Activated naive CD8-positive, alpha-beta T cell treated with anti-CD3 and anti-CD28 coated beads for 36 hours (primary cell): Measurements from ENCODE around the gene SYT17. TPM values are rescaled to one million over a fixed set of nuclear protein-coding genes. Genes with fewer than 3 reads are reported as not detected.
"Not testable (repeated sequence)": the region's sequence is repeated elsewhere in the genome, so short reads cannot be mapped to it uniquely, and the experiment has no call there.

ENCODE experiments used
- DNase-seq: peaks from one replicate; pipeline ENCODE4 v3.0.0; 2021
- H3K27ac Mint-ChIP-seq: one replicate; pipeline ENCODE4 v1.8.0; 2022; ENCODE audit warnings: mild to moderate bottlenecking, moderate library complexity, mixed read lengths
- H3K27me3 Mint-ChIP-seq: one replicate; pipeline ENCODE4 v1.8.0; 2022; ENCODE audit warnings: mild to moderate bottlenecking, mixed read lengths
- H3K36me3 Mint-ChIP-seq: one replicate; pipeline ENCODE4 v1.8.0; 2021; ENCODE audit warnings: mild to moderate bottlenecking, mixed read lengths
- H3K4me1 Mint-ChIP-seq: one replicate; pipeline ENCODE4 v1.8.0; 2021; ENCODE audit warnings: mixed read lengths
- H3K4me3 Mint-ChIP-seq: one replicate; pipeline ENCODE4 v1.8.0; 2022; ENCODE audit warnings: mild to moderate bottlenecking, moderate library complexity, mixed read lengths
- H3K9me3 Mint-ChIP-seq: one replicate; pipeline ENCODE4 v1.8.0; 2022; ENCODE audit warnings: mixed read lengths
- total RNA-seq, 2 experiments: library from RNA; stranded (reverse); gene quantifications; one replicate each; pipeline ENCODE4 v1.2.3, GENCODE V29; 2021

Gene SYT17
- total RNA-seq, 2 experiments from 2014 or later = 0.14 TPM; not detected in 1

GRCh38 chr16:19175492-19176262, 7.6 kb downstream of the SYT17 start:
- H3K4me3 Mint-ChIP-seq = no peak overlapping the region
- H3K9me3 Mint-ChIP-seq = no peaks in the 10 kb centered on the region
- no peak for DNase-seq
- H3K36me3 Mint-ChIP-seq = no peaks in the 10 kb centered on the region
- H3K27me3 Mint-ChIP-seq = peaks cover 11% of the 10 kb centered on the region
- no peaks in the 10 kb centered on the region for H3K4me1 Mint-ChIP-seq
- no peak overlapping the region for H3K27ac Mint-ChIP-seq

GRCh38 chr16:19177111-19177739, 9.2 kb downstream of the SYT17 start:
- Mint-ChIP-seq H3K9me3 (no peaks in the 10 kb centered on the region), H3K36me3 (no peaks in the 10 kb centered on the region), H3K27ac (no peak overlapping the region), H3K4me1 (no peaks in the 10 kb centered on the region), H3K4me3 (no peak overlapping the region), H3K27me3 (peaks cover 14% of the 10 kb centered on the region)
- no peak for DNase-seq

- H3K27ac Mint-ChIP-seq = no peak overlapping the region
- H3K9me3 Mint-ChIP-seq = no peaks in the 10 kb centered on the region
- DNase-seq = peak; percentile 30
- peaks cover 14% of the 10 kb centered on the region for H3K27me3 Mint-ChIP-seq
- H3K36me3 Mint-ChIP-seq = no peaks in the 10 kb centered on the region
- H3K4me3 Mint-ChIP-seq = no peak overlapping the region
- no peaks in the 10 kb centered on the region for H3K4me1 Mint-ChIP-seq
Measured at GRCh38 chr16:19179546-19180490, 11.8 kb downstream of the SYT17 start.

GRCh38 chr16:19180741-19181140, 12.7 kb downstream of the SYT17 start:
- Mint-ChIP-seq H3K9me3 (no peaks in the 10 kb centered on the region), H3K27ac (no peak overlapping the region), H3K36me3 (no peaks in the 10 kb centered on the region), H3K27me3 (peaks cover 14% of the 10 kb centered on the region), H3K4me1 (no peaks in the 10 kb centered on the region), H3K4me3 (no peak overlapping the region)
- DNase-seq = no peak

GRCh38 chr16:19182481-19182880, 14.4 kb downstream of the SYT17 start:
- H3K9me3 Mint-ChIP-seq = no peaks in the 10 kb centered on the region
- H3K27me3 Mint-ChIP-seq = peaks cover 14% of the 10 kb centered on the region
- H3K4me3 Mint-ChIP-seq = no peak overlapping the region
- H3K36me3 Mint-ChIP-seq = no peaks in the 10 kb centered on the region
- no peak for DNase-seq
- no peaks in the 10 kb centered on the region for H3K4me1 Mint-ChIP-seq
- no peak overlapping the region for H3K27ac Mint-ChIP-seq

- Mint-ChIP-seq H3K4me1 (no peaks in the 10 kb centered on the region), H3K36me3 (no peaks in the 10 kb centered on the region), H3K27me3 (peaks cover 14% of the 10 kb centered on the region), H3K4me3 (no peak overlapping the region), H3K27ac (no peak overlapping the region), H3K9me3 (no peaks in the 10 kb centered on the region)
- DNase-seq = no peak
Measured at GRCh38 chr16:19183187-19183586, 15.1 kb downstream of the SYT17 start.

- Mint-ChIP-seq H3K36me3 (peaks cover 2% of the 10 kb centered on the region), H3K27ac (no peak overlapping the region), H3K4me1 (no peaks in the 10 kb centered on the region), H3K4me3 (no peak overlapping the region), H3K27me3 (peaks cover 13% of the 10 kb centered on the region), H3K9me3 (no peaks in the 10 kb centered on the region)
- no peak for DNase-seq
Measured at GRCh38 chr16:19184823-19185509, 16.9 kb downstream of the SYT17 start.

- peaks cover 11% of the 10 kb centered on the region for H3K27me3 Mint-ChIP-seq
- no peak overlapping the region for H3K4me3 Mint-ChIP-seq
- H3K36me3 Mint-ChIP-seq = peaks cover 2% of the 10 kb centered on the region
- H3K4me1 Mint-ChIP-seq = peaks cover 2% of the 10 kb centered on the region
- H3K27ac Mint-ChIP-seq = no peak overlapping the region
- H3K9me3 Mint-ChIP-seq = no peaks in the 10 kb centered on the region
- no peak for DNase-seq
Measured at GRCh38 chr16:19185510-19185851, 17.4 kb downstream of the SYT17 start.

GRCh38 chr16:19186408-19186807, 18.4 kb downstream of the SYT17 start:
- Mint-ChIP-seq H3K4me1 (peaks cover 3% of the 10 kb centered on the region), H3K27ac (no peak overlapping the region), H3K9me3 (no peaks in the 10 kb centered on the region), H3K36me3 (peaks cover 2% of the 10 kb centered on the region), H3K4me3 (no peak overlapping the region), H3K27me3 (peaks cover 6% of the 10 kb centered on the region)
- no peak for DNase-seq

- not testable (repeated sequence) for H3K27me3 Mint-ChIP-seq, DNase-seq, H3K9me3 Mint-ChIP-seq, H3K4me1 Mint-ChIP-seq, H3K27ac Mint-ChIP-seq, H3K4me3 Mint-ChIP-seq, H3K36me3 Mint-ChIP-seq
Measured at GRCh38 chr16:19187961-19188360, 19.9 kb downstream of the SYT17 start.

- peaks cover 2% of the 10 kb centered on the region for H3K36me3 Mint-ChIP-seq
- H3K4me1 Mint-ChIP-seq = peaks cover 3% of the 10 kb centered on the region
- no peaks in the 10 kb centered on the region for H3K9me3 Mint-ChIP-seq
- H3K27me3 Mint-ChIP-seq = peaks cover 8% of the 10 kb centered on the region
- no peak overlapping the region for H3K4me3 Mint-ChIP-seq
- no peak for DNase-seq
- no peak overlapping the region for H3K27ac Mint-ChIP-seq
Measured at GRCh38 chr16:19188406-19188805, 20.4 kb downstream of the SYT17 start.

GRCh38 chr16:19192865-19193264, 24.8 kb downstream of the SYT17 start:
- no peak overlapping the region for H3K27ac Mint-ChIP-seq
- H3K4me3 Mint-ChIP-seq = no peak overlapping the region
- no peaks in the 10 kb centered on the region for H3K9me3 Mint-ChIP-seq
- peaks cover 2% of the 10 kb centered on the region for H3K36me3 Mint-ChIP-seq
- peaks cover 3% of the 10 kb centered on the region for H3K4me1 Mint-ChIP-seq
- DNase-seq = no peak
- H3K27me3 Mint-ChIP-seq = peaks cover 8% of the 10 kb centered on the region

GRCh38 chr16:19196871-19197270, 28.8 kb downstream of the SYT17 start:
- Mint-ChIP-seq H3K27ac (no peak overlapping the region), H3K4me1 (no peaks in the 10 kb centered on the region), H3K27me3 (peaks cover 5% of the 10 kb centered on the region), H3K4me3 (no peak overlapping the region), H3K36me3 (no peaks in the 10 kb centered on the region), H3K9me3 (peaks cover 8% of the 10 kb centered on the region)
- DNase-seq = no peak

- Mint-ChIP-seq H3K27me3 (no peaks in the 10 kb centered on the region), H3K4me1 (no peaks in the 10 kb centered on the region), H3K9me3 (peaks cover 14% of the 10 kb centered on the region), H3K36me3 (no peaks in the 10 kb centered on the region), H3K27ac (no peak overlapping the region), H3K4me3 (no peak overlapping the region)
- DNase-seq = no peak
Measured at GRCh38 chr16:19203374-19203966, 35.4 kb downstream of the SYT17 start.
